Hair follicle dermal papilla cell (primary cell): ENCODE results near the gene ZMAT2. TPM values are rescaled to one million over a fixed set of nuclear protein-coding genes. Genes with fewer than 3 reads are reported as not detected.

Experiments
- small RNA-seq: library from RNA; depleted of rRNA; stranded (forward); fragments of <200 nt; gene quantifications from one replicate; pipeline ENCODE3, GENCODE V24; 2012
- total RNA-seq: library from RNA; depleted of rRNA; stranded (reverse); fragments of >200 nt; gene quantifications from 2 replicates; pipeline ENCODE4 v1.2.3, GENCODE V29; 2012

The ZMAT2 gene, protein sequence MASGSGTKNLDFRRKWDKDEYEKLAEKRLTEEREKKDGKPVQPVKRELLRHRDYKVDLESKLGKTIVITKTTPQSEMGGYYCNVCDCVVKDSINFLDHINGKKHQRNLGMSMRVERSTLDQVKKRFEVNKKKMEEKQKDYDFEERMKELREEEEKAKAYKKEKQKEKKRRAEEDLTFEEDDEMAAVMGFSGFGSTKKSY
- total RNA-seq, result 24.3 and 24.4 TPM in 2 replicates

DNA sequence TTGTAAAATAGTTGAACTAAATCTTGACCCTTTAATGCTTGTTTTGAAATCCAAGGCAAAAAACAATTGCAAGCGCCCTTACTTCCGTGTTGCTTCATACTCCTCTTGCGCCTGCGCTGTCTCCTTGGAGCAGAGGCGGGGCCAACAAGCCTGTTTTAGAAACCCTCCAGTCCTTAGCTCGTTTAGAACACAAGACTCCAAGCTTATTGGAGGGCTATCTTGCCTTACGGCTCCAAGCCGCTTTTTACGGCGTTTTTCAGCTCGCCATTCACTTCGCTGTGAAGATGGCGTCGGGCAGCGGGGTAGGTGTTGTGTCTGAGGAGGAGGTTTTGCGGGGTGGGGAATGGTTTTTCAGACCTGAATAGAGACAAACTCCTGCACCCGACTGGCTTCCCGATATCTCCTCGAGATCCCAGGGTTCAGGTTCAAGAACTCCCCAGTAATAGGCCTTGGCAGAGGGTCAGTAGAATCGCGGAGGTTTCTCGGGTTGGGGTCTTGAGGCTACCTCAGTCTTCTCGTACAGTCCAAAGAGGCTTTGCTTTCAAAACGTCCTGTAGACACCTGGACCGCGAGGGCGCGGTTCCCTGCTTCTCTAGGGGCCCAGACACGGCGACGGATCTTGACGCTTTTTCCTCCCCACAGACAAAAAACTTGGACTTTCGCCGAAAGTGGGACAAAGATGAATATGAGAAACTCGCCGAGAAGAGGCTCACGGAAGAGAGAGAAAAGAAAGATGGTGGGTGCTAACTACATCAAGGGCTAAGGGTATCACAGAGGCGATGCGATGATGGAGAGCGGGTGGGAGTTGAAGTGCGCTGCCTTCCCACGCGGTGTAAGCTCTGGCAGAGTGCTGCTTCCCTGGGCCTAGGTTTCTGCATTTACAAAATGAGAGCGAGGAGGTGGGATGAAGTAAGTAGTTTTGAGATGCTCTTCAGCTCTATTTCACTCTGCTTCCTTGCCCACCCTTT is at the start of gene ZMAT2:
TSS of gene ZMAT2 (plus strand) at position 271 of the 968 bp plus-strand sequence. CDS start at position 285, 14 bp downstream.

DNA sequence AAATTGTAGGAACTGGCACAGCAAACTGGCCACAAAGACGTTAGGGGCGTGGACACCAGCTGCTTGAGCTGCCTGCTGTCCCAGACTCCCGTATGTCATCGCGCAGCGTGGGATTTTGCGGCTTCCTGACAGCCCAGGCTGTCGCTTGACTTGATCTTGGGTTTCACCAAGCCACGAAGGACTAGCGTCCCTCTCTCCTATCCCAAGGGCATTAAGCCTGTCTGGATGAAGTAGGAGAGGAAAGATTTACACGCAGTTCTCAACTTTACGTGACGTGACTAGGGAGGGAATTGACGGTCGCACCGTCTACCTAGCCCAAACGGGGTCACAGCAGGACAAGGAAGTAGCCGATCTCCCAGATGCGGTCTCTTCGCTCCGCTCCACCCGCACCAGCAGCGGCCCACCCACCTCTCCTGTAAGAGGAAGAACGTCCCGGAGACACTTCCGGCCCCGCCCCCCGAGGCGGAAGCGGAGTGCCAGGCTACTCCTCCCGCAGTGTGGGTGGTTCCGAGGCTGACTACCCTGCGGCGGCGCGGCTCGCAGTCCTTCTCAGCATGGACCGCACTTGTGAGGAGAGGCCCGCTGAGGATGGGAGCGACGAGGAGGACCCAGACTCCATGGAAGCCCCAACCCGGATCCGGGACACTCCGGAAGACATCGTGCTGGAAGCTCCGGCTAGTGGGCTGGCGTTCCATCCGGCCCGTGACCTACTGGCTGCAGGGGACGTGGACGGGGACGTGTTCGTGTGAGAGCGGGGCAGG is 35.7 kb upstream of the ZMAT2 start, which contains the start of gene WDR55:
TSS of gene WDR55 (plus strand) at position 546 of the 761 bp plus-strand sequence. CDS start at position 555, 9 bp downstream.

DNA sequence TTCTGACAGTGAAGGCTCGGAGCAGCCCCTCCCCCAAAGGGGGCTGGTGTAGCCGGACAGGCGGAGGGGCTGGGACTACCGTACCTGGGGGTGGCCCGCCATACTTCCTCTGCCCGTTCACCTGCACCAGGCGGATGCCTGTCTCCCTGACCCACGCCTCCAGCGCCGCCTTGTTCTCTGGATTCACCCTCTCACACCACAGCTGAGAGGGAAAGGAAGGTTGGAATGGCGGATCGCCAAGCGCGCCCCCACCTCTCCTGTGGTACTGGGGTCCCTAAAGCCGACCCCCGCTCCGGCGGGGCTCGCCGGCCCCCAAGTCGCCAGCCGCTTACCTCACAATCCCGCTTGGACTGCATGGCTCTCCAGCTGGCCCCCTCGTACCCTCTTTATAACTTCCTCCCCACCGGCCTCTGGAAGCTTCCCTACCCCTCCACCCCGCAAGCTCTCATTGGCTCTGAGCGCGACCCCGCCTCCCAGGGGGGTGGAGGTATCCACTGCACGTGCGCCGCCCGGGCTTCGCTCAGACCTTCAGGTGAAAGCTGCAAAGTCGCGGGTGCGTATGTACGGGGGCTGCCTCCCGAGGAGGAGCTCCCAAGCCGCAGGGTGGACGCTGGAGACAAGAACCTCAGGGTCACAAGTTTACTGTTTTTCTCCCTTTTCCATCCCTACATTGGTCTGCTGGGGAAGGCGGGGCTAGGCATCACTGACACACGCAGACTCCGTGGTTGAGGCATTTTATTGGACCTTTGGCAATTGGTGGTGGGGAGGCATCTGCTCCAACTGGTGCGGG is 26.9 kb upstream of the ZMAT2 start, which contains the start of gene DND1:
TSS of gene DND1 (minus strand) at position 390 of the 790 bp plus-strand sequence. CDS start at position 356, 34 bp downstream.

DNA sequence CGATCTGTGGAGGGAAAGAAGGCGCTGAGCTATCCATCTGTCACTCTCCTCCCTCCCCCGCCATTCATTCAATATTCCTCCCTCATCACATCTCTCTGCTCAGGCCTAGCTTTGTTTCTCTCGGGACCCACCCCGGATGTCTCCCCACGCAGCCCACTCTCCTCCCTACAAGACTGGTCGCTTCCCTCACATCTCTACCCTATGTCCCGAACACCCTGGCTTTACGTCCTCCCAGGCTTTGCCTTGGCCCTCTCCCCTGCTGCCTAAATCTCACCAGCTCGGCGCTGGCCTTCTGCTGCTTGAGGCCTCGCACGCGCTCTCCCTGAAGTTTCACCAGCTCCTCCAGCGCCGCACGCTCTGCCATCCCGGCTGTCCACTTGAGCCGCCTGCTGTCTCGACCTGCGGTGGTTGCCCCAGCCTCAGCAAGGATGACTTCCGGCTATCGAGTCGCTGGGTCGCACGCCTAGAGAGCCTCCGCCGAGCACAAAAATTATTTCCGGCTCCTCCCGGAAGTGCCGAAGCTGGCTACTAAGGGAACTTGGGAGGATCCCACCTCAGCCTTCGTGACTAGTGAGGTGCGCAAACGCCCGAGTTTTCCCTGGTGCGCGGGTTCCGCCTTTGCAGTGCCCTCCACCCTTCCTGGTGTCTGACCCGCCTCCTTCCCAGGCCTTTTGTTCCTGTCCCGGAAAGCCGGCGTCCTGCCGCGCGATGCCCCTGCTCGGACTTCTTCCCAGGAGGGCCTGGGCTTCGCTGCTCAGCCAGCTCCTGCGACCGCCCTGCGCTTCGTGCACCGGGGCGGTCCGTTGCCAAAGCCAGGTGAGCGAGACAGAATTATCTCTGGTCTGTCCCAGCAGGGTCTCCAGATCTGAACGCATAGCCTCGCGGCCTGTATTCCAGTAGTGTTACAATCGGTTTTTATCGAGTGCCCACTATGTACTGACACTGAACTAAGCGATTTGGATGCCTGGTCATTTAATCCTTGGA is 9.0 kb upstream of the ZMAT2 start, which contains the start of the genes HARS1 and HARS2:
TSS of gene HARS1 (minus strand) at position 430 of the 984 bp plus-strand sequence. CDS start at position 364, 66 bp downstream.
TSS of gene HARS2 (plus strand) at position 515 of the 984 bp plus-strand sequence. CDS start at position 709, 194 bp downstream.

Small RNA genes within 50 kb of the gene (small RNA-seq; reads per million reads assigned to genes)
- gene VTRNA1-1 (78.5 reads per million, percentile 98 among the genes with 10 or more reads in this experiment), gene VTRNA1-2 (74.5 reads per million, percentile 98 among the genes with 10 or more reads in this experiment), gene VTRNA1-3 (2.8 reads per million, percentile 59 among the genes with 10 or more reads in this experiment)

Other genes with a start within 250 kb of the ZMAT2 start
- gene EIF4EBP3, start 152.8 kb upstream of the ZMAT2 start, total RNA-seq, result 1.5 and 3.4 TPM in 2 replicates
- 29.0 and 31.2 TPM in 2 replicates for gene SRA1, start 143.0 kb upstream of the ZMAT2 start, total RNA-seq
- gene APBB3, start 135.8 kb upstream of the ZMAT2 start, total RNA-seq, result 20.1 and 24.2 TPM in 2 replicates
- gene SLC35A4, start 135.6 kb upstream of the ZMAT2 start, total RNA-seq, result 21.1 and 28.9 TPM in 2 replicates
- 2.8 and 6.3 TPM in 2 replicates for gene CD14, start 67.3 kb upstream of the ZMAT2 start, total RNA-seq
- gene TMCO6, start 61.0 kb upstream of the ZMAT2 start, total RNA-seq, result 10.5 and 12.5 TPM in 2 replicates
- 14.1 and 22.2 TPM in 2 replicates for gene NDUFA2, start 52.8 kb upstream of the ZMAT2 start, total RNA-seq
- gene IK, start 52.6 kb upstream of the ZMAT2 start, total RNA-seq, result 54.7 and 68.2 TPM in 2 replicates
- 29.0 and 34.4 TPM in 2 replicates for gene WDR55, start 35.5 kb upstream of the ZMAT2 start, total RNA-seq
- 0.24 and 0.49 TPM in 2 replicates for gene DND1, start 26.9 kb upstream of the ZMAT2 start, total RNA-seq
- 46.7 and 49.7 TPM in 2 replicates for gene HARS1, start 9.1 kb upstream of the ZMAT2 start, total RNA-seq
- gene HARS2, start 9.0 kb upstream of the ZMAT2 start, total RNA-seq, result 22.2 and 23.5 TPM in 2 replicates
- gene PCDHA1, start 85.7 kb downstream of the ZMAT2 start, total RNA-seq, result under 0.01 TPM in 1 of 2 replicates, not detected in the other
- 0.12 and 0.16 TPM in 2 replicates for gene PCDHA2, start 94.4 kb downstream of the ZMAT2 start, total RNA-seq
- gene PCDHA3, start 100.6 kb downstream of the ZMAT2 start, total RNA-seq, result 0.32 and 0.61 TPM in 2 replicates
- 0.49 and 1.1 TPM in 2 replicates for gene PCDHA4, start 106.6 kb downstream of the ZMAT2 start, total RNA-seq
- 0.16 and 0.24 TPM in 2 replicates for gene PCDHA5, start 121.2 kb downstream of the ZMAT2 start, total RNA-seq
- gene PCDHA6, start 127.5 kb downstream of the ZMAT2 start, total RNA-seq, result 1.1 and 2.1 TPM in 2 replicates
- 0.36 and 0.49 TPM in 2 replicates for gene PCDHA7, start 133.8 kb downstream of the ZMAT2 start, total RNA-seq
- gene PCDHA8, start 140.7 kb downstream of the ZMAT2 start, total RNA-seq, result 0.16 and 0.24 TPM in 2 replicates
- gene PCDHA9, start 147.9 kb downstream of the ZMAT2 start, total RNA-seq, result 0.16 and 0.36 TPM in 2 replicates
- 0.32 and 0.85 TPM in 2 replicates for gene PCDHA10, start 155.4 kb downstream of the ZMAT2 start, total RNA-seq
- gene PCDHA11, start 168.5 kb downstream of the ZMAT2 start, total RNA-seq, result 0.24 and 0.49 TPM in 2 replicates
- gene PCDHA12, start 174.9 kb downstream of the ZMAT2 start, total RNA-seq, result 0.16 and 0.36 TPM in 2 replicates
- gene PCDHA13, start 181.7 kb downstream of the ZMAT2 start, total RNA-seq, result 0.32 and 0.36 TPM in 2 replicates
- 0.36 and 0.49 TPM in 2 replicates for gene PCDHAC1, start 225.9 kb downstream of the ZMAT2 start, total RNA-seq